Ramos (cell line): ENCODE results near the gene WDTC1.

Experiments used
- in situ Hi-C: fragments of 300-500 bp; cut with MboI; formaldehyde crosslinking; loops from one replicate; pipeline ENCODE4 v1.14.3; 2022; ENCODE audit warnings: low sequenced_read_pairs; ENCODE audit not compliant: unreplicated experiment

WDTC1 gene

GRCh38 chr1:27349784-27350662 is 115.6 kb downstream of the WDTC1 start:
- in situ Hi-C loops, result no loop called here

GRCh38 chr1:27350663-27351540 is 116.5 kb downstream of the WDTC1 start:
- in situ Hi-C loops, result no loop called here

DNA sequence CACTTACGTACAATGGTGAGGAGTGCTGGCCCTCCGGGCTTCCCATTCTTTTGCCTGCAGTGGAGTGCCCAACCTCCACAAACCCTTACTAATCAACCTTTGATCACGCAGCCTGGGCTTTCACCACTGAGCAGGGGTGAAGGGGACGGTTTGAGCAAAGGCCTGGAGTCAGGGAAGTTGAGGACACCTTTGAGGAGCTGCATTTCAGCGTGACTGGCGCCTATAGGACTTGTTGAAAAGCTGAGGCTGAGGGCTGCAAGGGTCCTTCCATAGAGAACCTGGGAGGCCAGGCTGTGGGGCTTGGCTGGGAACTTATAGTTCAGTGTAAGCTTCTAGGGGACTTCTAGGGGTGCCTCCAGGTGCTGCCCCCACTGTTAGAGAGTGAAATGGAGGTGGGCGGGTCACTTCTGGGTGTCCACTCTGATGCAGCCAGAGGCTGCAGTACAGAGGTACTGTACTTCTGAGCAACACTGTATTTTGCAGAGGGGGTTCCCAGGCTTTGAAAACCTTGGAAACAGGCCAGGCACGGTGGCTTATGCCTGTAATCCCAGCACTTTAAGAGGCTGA is 117.2 kb downstream of the WDTC1 start:
- in situ Hi-C loops, result no loop called here

- in situ Hi-C loops, result no loop called here
Measured at GRCh38 chr1:27353166-27353565, 118.7 kb downstream of the WDTC1 start.

DNA sequence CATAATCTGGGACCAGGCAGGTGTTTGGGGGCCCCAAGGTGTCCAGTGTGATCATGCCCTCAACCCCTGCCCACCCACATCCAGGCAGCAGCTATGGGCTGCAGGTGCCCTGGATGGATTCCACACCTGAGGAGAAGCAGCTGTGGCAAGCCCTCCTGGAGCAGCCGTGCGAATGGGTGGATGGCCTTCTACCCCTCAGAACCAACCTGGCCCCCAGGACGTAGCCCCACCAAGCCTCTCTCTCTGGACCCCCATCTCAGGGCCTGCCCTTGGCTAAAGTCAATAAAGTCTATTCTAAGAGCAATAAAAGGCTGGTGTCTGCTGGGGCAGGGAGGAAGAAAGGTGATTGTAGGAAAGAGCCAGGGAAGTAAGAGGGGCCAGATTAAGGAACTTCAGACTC is 119.2 kb downstream of the WDTC1 start:
- in situ Hi-C loops, result no loop called here

- in situ Hi-C loops, result no loop called here
Measured at GRCh38 chr1:27355683-27356082, 121.3 kb downstream of the WDTC1 start.

DNA sequence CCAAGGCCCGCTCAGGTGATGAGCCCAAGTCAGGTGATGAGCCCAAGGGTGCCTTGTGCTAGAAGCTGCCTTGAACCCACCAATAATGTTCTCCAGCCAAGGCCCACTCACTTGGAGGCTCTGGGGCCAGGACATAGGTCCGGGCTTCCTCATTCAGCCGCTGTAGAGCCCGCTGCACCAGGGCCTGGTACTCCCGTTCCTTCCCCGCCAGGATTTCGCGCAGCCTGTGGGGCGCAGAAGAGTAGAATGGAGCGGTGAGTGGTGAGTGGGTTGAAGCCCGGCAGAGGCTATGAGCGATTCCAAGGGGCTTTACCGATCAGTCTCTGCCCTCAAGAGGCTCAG is 121.8 kb downstream of the WDTC1 start:
- in situ Hi-C loops, result no loop called here

DNA sequence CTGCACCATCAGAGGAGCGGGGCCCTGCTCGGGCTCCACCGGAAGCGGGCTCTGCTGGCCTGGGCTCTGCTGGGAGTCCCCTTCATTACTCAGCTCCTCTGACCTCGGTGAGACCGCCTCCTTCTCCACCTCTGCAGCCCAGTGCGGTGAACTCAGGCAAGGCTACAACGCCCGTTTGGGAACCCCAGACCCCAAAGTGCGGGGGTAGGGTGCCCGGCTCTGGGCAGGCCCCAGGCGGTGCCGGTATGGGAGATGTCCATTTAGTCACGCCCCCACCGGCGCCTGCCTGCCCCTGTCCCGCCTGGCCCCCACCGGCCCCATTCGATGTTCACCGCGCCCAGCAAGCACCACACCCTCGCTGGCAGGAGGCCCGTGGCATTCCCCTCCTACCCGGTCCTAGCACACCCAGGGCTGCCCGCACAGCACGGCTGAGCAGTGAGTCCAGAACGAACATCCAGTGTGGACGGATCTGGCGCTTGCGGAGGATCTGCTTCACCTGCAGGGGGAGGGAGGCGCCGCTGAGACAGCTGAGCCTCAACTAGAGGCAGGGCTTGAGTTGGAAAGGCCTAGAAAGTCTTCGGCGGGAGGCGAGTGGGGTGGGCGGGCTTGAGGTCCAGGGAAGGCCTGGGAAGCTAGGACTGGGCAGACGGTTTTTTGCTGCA is 122.3 kb downstream of the WDTC1 start:
- in situ Hi-C loops, result no loop called here

DNA sequence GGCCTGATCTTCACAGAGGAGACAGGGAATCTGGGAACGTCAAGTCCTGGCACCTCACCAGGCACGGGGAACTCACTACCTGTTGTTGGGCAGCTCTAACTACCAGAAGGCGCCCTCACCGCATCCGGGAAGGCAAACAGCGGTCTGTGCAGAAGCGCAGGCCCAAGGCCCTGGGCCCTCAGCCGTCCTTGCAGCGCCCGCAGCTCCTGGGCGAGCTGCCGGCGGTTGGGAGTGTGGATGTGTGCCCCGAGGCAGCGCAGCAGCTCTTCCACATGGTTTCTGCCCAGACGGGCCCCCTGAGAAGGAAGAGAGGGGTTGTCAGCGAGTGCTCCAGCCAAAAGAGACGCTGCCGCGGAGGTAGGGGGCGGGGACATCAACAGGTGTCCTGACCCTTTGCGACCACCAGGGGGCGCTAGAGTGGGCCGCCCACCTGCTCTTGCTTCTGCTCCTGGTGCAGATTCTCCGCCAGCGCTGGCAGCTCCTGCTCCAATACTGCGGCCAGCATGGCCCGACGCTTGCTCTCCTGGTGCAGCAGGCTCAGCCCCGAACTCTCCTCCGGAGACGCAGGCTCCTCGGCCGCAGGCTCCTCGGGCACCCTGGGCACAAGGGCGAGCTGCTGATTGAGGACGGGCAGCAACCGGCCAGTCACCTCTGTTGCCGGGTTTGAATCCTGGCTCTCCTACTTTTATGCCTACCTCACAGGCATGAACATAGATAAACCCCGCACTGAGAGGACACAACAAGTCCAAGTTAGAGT is 123.0 kb downstream of the WDTC1 start:
- in situ Hi-C loops, result no loop called here
